ENCODE measurements around the gene CTNND2.

- TF ChIP-seq HMGXB4 (CRISPR knock-in tag; IDR thresholded peaks at IDR 0.05) (no peak), BRF2 (IDR thresholded peaks at IDR 0.05; ENCODE audit: borderline replicate concordance, insufficient read depth, insufficient read length) (no peak), GABPA (tag; conservative IDR thresholded peaks at IDR 0.05; ENCODE audit: low read depth) (no peak), MAX (CRISPR knock-in tag; IDR thresholded peaks at IDR 0.05) (no peak), DPF2 (IDR thresholded peaks at IDR 0.05) (no peak), ZBTB11 (CRISPR knock-in tag; IDR thresholded peaks at IDR 0.05) (no peak), GMEB1 (CRISPR knock-in tag; IDR thresholded peaks at IDR 0.05) (no peak)
These were observed 851.4 kb downstream of the CTNND2 start for GRCh38 chr5:11052871-11053270.

Measured in K562 (cell line).